ENCODE data around the gene FGD3. TPM values are rescaled to one million over a fixed set of nuclear protein-coding genes. Genes with fewer than 3 reads are reported as not detected.

The FGD3 gene
- total RNA-seq, 6 experiments from 2014 or later: 1.7 to 3.1 (median 2.4) TPM

DNA sequence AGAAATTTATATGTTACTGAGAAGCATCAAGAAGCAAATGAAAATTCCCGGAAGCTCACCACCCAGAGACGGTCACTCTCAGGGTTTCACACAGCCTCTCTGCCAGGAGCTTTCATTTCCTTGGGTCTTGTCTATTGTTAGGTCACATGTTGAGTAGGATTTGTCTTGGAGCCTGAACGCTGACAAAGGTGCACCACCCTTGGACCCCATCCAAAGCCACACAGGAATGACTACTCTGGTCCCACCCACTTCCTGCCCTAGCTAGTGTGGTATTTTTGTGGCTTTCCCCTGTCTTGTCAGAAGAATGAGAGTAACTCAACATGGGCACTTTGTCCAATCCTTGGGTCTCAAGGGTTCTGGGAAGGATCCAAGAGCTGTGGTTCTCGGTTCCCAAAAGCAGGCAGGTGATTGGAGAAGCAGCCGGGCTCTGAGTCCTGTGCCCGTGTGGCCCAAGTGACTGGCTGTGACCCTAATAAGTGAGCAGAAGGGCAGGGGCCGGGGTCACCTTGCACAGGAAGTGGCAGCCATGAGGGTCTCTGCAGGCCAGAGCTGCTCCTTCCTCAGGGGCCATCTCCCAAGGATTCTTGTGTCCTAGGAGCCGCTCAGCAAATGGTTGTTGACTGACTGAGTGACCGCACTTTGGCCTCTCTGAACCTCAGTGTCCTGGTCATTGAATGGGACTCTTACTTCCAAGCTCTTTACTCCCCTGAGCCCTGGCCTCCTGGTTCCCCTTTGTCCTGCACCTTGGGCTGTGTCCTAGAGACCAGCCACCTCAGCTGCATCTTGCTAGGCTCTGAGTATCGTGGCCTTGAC is 6.9 kb downstream of the FGD3 start:
- DNase-seq (peak in 1 of 3 donors; percentile 37), ATAC-seq (peak; percentile 29 to 61 (median 36))
- no peak overlapping the region for H3K4me3 ChIP-seq
- WGBS (ENCODE audit: insufficient coverage, low coverage, low lambda C conversion rate, missing lambda C conversion rate): 37% methylated on average over 7 of the region's 10 CpGs
- no peaks in the 10 kb centered on the region for H3K27me3 ChIP-seq
- no peaks in the 10 kb centered on the region for H3K4me1 ChIP-seq
- no peaks in the 10 kb centered on the region for H3K36me3 ChIP-seq
- TF ChIP-seq, protein P1, sequence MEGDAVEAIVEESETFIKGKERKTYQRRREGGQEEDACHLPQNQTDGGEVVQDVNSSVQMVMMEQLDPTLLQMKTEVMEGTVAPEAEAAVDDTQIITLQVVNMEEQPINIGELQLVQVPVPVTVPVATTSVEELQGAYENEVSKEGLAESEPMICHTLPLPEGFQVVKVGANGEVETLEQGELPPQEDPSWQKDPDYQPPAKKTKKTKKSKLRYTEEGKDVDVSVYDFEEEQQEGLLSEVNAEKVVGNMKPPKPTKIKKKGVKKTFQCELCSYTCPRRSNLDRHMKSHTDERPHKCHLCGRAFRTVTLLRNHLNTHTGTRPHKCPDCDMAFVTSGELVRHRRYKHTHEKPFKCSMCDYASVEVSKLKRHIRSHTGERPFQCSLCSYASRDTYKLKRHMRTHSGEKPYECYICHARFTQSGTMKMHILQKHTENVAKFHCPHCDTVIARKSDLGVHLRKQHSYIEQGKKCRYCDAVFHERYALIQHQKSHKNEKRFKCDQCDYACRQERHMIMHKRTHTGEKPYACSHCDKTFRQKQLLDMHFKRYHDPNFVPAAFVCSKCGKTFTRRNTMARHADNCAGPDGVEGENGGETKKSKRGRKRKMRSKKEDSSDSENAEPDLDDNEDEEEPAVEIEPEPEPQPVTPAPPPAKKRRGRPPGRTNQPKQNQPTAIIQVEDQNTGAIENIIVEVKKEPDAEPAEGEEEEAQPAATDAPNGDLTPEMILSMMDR (IDR thresholded peaks at IDR 0.05): no peak
- no peak for TF ChIP-seq POLR2A (IDR thresholded peaks at IDR 0.05)
- H3K27ac ChIP-seq: no peak overlapping the region
- intact Hi-C loops (cut with DNase I): no loop called here
- H3K9me3 ChIP-seq: no peaks in the 10 kb centered on the region

DNA sequence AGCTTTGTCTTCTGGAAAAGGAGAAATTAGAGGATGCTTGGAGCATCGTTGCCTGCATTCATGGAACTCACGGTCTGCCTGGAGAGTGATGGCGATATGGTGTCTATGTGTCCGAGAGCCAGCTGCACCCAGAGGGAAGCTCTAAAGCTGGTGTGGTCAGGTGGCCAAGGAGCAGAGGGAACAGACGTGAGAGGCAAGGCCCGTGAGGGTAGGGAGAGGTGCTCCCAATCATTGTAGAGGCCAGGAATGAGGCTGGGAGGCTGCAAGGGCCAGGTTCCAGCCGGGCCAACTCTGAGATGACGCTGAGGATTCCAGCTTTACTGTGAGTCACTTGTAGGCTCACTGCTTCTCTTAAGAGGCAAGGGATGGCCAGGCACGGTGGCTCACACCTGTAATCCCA is 7.6 kb downstream of the FGD3 start:
- H3K36me3 ChIP-seq: no peaks in the 10 kb centered on the region
- no peaks in the 10 kb centered on the region for H3K4me1 ChIP-seq
- H3K27me3 ChIP-seq: no peaks in the 10 kb centered on the region
- ATAC-seq (no peak), DNase-seq (no peak)
- intact Hi-C loops (cut with DNase I): no loop called here
- no peak overlapping the region for H3K4me3 ChIP-seq
- no peak overlapping the region for H3K27ac ChIP-seq
- 69% methylated on average over 6 of the region's 9 CpGs for WGBS (ENCODE audit: insufficient coverage, low coverage, low lambda C conversion rate, missing lambda C conversion rate)
- TF ChIP-seq, protein P1 (IDR thresholded peaks at IDR 0.05): no peak
- TF ChIP-seq POLR2A (IDR thresholded peaks at IDR 0.05): no peak
- no peaks in the 10 kb centered on the region for H3K9me3 ChIP-seq

DNA sequence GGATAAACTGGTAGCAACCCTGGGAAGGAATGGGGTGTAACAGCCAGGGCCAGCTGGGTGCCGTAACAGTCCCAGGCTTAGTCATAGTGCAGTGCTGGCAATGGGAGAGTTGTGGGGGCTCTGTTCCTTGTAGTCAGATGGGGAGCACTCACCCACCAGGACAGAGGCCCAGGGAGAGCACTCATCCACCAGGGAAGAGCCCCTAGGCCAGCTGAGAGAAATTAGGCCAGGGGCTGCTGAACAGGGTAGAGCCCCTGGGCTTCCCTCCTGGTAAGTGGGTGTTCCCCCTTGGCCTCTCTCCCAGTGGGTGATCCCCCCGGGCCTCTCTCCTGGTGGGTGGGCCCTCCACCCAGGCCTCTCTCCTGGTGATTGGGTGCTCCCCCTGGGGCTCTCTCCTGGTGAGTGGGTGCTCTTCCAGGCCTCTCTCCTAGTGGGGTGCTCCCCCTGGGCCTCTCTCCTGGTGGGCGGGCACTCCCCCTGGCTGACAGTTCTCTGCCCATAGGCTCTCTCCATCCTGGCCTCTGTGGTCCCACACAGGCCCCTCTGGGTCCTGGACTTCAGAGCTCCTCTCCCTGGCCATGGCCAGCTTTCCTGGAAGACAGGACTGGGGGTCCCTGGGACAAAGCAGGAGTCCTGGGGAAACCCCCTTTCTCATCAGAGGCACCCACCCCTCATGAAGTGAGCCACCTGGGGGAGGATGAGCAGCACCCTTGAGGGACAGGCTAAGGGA is 13.4 kb downstream of the FGD3 start:
- Histone ChIP-seq H3K36me3 (no peaks in the 10 kb centered on the region), H3K27ac (no peak overlapping the region), H3K9me3 (no peaks in the 10 kb centered on the region), H3K27me3 (no peaks in the 10 kb centered on the region), H3K4me3 (no peak overlapping the region), H3K4me1 (no peaks in the 10 kb centered on the region)
- intact Hi-C loops (cut with DNase I): no loop called here
- WGBS (ENCODE audit: insufficient coverage, low coverage, low lambda C conversion rate, missing lambda C conversion rate): 100% methylated on average over 1 of the region's 3 CpGs
- no peak for DNase-seq
- no peak for ATAC-seq
- TF ChIP-seq, protein P1 (IDR thresholded peaks at IDR 0.05): no peak
- TF ChIP-seq POLR2A (IDR thresholded peaks at IDR 0.05): no peak

DNA sequence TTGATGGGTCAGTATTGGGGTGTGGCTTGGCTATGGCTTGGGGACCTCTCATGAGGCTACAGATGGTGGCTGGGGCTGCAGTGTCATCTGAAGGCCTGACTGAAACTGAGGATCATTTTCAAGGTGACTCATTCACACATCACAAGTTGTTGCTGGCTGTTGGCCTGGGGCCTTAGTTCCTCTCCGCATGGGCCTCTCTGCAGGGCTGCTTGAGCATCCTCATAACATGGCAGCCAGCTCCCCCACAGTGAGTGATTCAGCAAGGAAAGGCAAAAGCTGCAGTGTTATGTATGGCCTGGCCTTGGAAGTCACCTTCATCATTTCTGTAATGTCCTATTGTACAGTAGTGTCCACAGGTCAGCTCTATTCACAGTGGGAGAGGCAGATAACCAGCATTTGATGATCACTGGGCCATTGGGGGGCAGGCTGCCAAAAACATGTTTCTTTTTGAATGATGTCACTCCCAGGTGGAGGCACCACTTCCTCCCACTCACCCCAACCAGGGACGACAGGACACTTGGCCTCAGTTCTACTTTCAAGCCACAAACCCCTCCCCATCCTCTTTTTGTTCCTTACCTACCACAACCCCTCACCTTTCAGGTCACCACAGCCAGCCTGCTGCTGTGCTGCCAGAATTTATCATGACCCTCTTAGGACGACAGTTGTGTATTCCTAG is 14.4 kb downstream of the FGD3 start:
- Histone ChIP-seq H3K4me1 (no peaks in the 10 kb centered on the region), H3K4me3 (no peak overlapping the region), H3K9me3 (no peaks in the 10 kb centered on the region), H3K27ac (no peak overlapping the region), H3K36me3 (no peaks in the 10 kb centered on the region), H3K27me3 (no peaks in the 10 kb centered on the region)
- TF ChIP-seq POLR2A (IDR thresholded peaks at IDR 0.05): no peak
- DNase-seq (no peak), ATAC-seq (no peak)
- 67% methylated on average over 2 of the region's 3 CpGs for WGBS (ENCODE audit: insufficient coverage, low coverage, low lambda C conversion rate, missing lambda C conversion rate)
- intact Hi-C loops (cut with DNase I): no loop called here

DNA sequence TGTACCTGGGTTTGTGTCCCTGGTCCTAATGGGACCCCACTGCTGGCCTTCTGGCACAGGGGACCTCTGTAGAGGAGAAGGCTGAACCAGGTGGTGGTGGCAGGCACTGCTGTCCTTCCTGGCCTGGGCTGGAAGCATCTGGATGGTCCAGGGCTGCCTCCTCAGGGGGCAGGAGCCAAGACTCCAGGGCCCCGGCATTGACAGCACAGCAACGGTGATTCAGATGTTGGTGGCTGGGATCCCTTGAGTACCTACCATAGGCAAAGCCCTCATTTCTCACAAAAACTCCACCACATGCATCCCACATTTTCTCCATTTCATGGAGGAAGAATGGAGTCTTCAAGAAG is 15.0 kb downstream of the FGD3 start:
- no CpG with 5 or more reads among the region's 2 CpGs for WGBS (ENCODE audit: insufficient coverage, low coverage, low lambda C conversion rate, missing lambda C conversion rate)
- Histone ChIP-seq H3K4me1 (no peaks in the 10 kb centered on the region), H3K4me3 (no peak overlapping the region), H3K27me3 (no peaks in the 10 kb centered on the region), H3K9me3 (no peaks in the 10 kb centered on the region), H3K27ac (no peak overlapping the region), H3K36me3 (no peaks in the 10 kb centered on the region)
- no peak for DNase-seq
- ATAC-seq: no peak
- intact Hi-C loops (cut with DNase I): no loop called here
- TF ChIP-seq, protein P1 (IDR thresholded peaks at IDR 0.05): no peak
- no peak for TF ChIP-seq POLR2A (IDR thresholded peaks at IDR 0.05)

Data from right lobe of liver (tissue), 6 donors.